ENCODE measurements around the gene SPIN2B. TPM values are rescaled to one million over a fixed set of nuclear protein-coding genes. Genes with fewer than 3 reads are reported as not detected.
"Not testable (repeated sequence)": the region's sequence is repeated elsewhere in the genome, so short reads cannot be mapped to it uniquely, and the experiment has no call there.

Gene SPIN2B
- total and polyA plus RNA-seq, 2 donors (not counting 1 experiment from before 2014, with no cell fraction given) = 10.4 to 10.6 TPM

DNA sequence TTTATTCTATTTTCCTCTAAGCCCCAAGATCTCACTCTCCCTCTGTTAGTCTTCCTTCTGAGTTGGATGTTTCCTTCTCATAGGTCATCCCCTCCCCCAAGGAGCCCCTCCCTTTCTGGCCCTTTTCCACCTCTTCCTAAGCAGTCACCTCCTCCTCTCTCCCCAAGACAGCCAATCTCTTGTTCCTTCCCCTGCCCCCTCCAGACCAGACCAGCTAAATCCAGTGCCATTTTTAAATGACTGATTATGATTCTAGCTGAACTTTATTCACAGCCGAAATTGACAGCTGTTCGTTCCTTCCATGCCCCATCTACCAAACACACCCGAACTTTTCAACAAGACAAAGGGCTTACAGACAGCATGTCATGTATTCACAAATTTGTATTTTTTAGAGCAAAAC is 13.9 kb upstream of the SPIN2B start:
- Histone ChIP-seq H3K4me1 (ENCODE audit: control insufficient read depth, extremely low read depth, insufficient read depth, low read length) (no peaks in the 10 kb centered on the region), H2AFZ (ENCODE audit: low read length) (no peak overlapping the region), H3K9ac (ENCODE audit: insufficient read depth, low read length) (no peak overlapping the region), H3K9me3 (ENCODE audit: control insufficient read depth, insufficient read depth, low read depth, low read length) (no peaks in the 10 kb centered on the region), H4K20me1 (ENCODE audit: control insufficient read depth, extremely low read depth, insufficient read depth, low read length) (no peaks in the 10 kb centered on the region), H3K27ac (ENCODE audit: insufficient read depth, low read length) (no peak overlapping the region), H3K4me2 (ENCODE audit: extremely low read depth, insufficient read depth, low read length) (no peak overlapping the region), H3K79me2 (ENCODE audit: control insufficient read depth, insufficient read depth, low read length) (no peaks in the 10 kb centered on the region), H3K36me3 (ENCODE audit: control insufficient read depth, insufficient read depth, low read length) (no peaks in the 10 kb centered on the region), H3K4me3 (replicated peaks in 1 of 4; ENCODE audit: control extremely low read depth in 1 of 4, insufficient read depth in 1 of 4, low read depth in 3 of 4, low read length in 4 of 4) (no peak overlapping the region), H3K27me3 (ENCODE audit: control insufficient read depth, insufficient read depth, low read length) (no peaks in the 10 kb centered on the region)
- no peak for DNase-seq (ENCODE audit: low read depth in 2 of 2)
- TF ChIP-seq EZH2 (IDR thresholded peaks at IDR 0.05; ENCODE audit: low read length, missing control alignments) (no peak), CTCF (conservative IDR thresholded peaks at IDR 0.05 in 1 of 2, IDR thresholded peaks at IDR 0.05 in 1 of 2; ENCODE audit: low read depth in 1 of 2, low read length in 2 of 2) (no peak)

GRCh38 chrX:57134702-57135101 is 13.4 kb upstream of the SPIN2B start:
- H3K4me1 ChIP-seq (ENCODE audit: control insufficient read depth, extremely low read depth, insufficient read depth, low read length) = no peaks in the 10 kb centered on the region
- H3K27me3 ChIP-seq (ENCODE audit: control insufficient read depth, insufficient read depth, low read length) = no peaks in the 10 kb centered on the region
- H4K20me1 ChIP-seq (ENCODE audit: control insufficient read depth, extremely low read depth, insufficient read depth, low read length) = no peaks in the 10 kb centered on the region
- H3K36me3 ChIP-seq (ENCODE audit: control insufficient read depth, insufficient read depth, low read length) = no peaks in the 10 kb centered on the region
- H3K27ac ChIP-seq (ENCODE audit: insufficient read depth, low read length) = no peak overlapping the region
- H3K79me2 ChIP-seq (ENCODE audit: control insufficient read depth, insufficient read depth, low read length) = no peaks in the 10 kb centered on the region
- DNase-seq (ENCODE audit: low read depth in 2 of 2) = no peak
- no peak overlapping the region for H3K4me3 ChIP-seq (replicated peaks in 1 of 4; ENCODE audit: control extremely low read depth in 1 of 4, insufficient read depth in 1 of 4, low read depth in 3 of 4, low read length in 4 of 4)
- H3K4me2 ChIP-seq (ENCODE audit: extremely low read depth, insufficient read depth, low read length) = no peak overlapping the region
- no peaks in the 10 kb centered on the region for H3K9me3 ChIP-seq (ENCODE audit: control insufficient read depth, insufficient read depth, low read depth, low read length)
- no peak overlapping the region for H2AFZ ChIP-seq (ENCODE audit: low read length)
- TF ChIP-seq EZH2 (IDR thresholded peaks at IDR 0.05; ENCODE audit: low read length, missing control alignments) (no peak), CTCF (conservative IDR thresholded peaks at IDR 0.05 in 1 of 2, IDR thresholded peaks at IDR 0.05 in 1 of 2; ENCODE audit: low read depth in 1 of 2, low read length in 2 of 2) (no peak)
- H3K9ac ChIP-seq (ENCODE audit: insufficient read depth, low read length) = no peak overlapping the region

GRCh38 chrX:57133706-57134105 is 12.4 kb upstream of the SPIN2B start:
- H3K36me3 ChIP-seq (ENCODE audit: control insufficient read depth, insufficient read depth, low read length) = no peaks in the 10 kb centered on the region
- no peaks in the 10 kb centered on the region for H4K20me1 ChIP-seq (ENCODE audit: control insufficient read depth, extremely low read depth, insufficient read depth, low read length)
- no peaks in the 10 kb centered on the region for H3K27me3 ChIP-seq (ENCODE audit: control insufficient read depth, insufficient read depth, low read length)
- no peaks in the 10 kb centered on the region for H3K4me1 ChIP-seq (ENCODE audit: control insufficient read depth, extremely low read depth, insufficient read depth, low read length)
- no peak overlapping the region for H3K27ac ChIP-seq (ENCODE audit: insufficient read depth, low read length)
- no peak for TF ChIP-seq CTCF (conservative IDR thresholded peaks at IDR 0.05 in 1 of 2, IDR thresholded peaks at IDR 0.05 in 1 of 2; ENCODE audit: low read depth in 1 of 2, low read length in 2 of 2)
- no peak for TF ChIP-seq EZH2 (IDR thresholded peaks at IDR 0.05; ENCODE audit: low read length, missing control alignments)
- H3K4me3 ChIP-seq (replicated peaks in 1 of 4; ENCODE audit: control extremely low read depth in 1 of 4, insufficient read depth in 1 of 4, low read depth in 3 of 4, low read length in 4 of 4) = no peak overlapping the region
- no peak for DNase-seq (ENCODE audit: low read depth in 2 of 2)
- H3K79me2 ChIP-seq (ENCODE audit: control insufficient read depth, insufficient read depth, low read length) = no peaks in the 10 kb centered on the region
- H3K9me3 ChIP-seq (ENCODE audit: control insufficient read depth, insufficient read depth, low read depth, low read length) = no peaks in the 10 kb centered on the region
- no peak overlapping the region for H3K9ac ChIP-seq (ENCODE audit: insufficient read depth, low read length)
- no peak overlapping the region for H3K4me2 ChIP-seq (ENCODE audit: extremely low read depth, insufficient read depth, low read length)
- H2AFZ ChIP-seq (ENCODE audit: low read length) = no peak overlapping the region

- not testable (repeated sequence) for H3K27me3 ChIP-seq (ENCODE audit: control insufficient read depth, insufficient read depth, low read length); DNase-seq (ENCODE audit: low read depth in 2 of 2); H3K4me1 ChIP-seq (ENCODE audit: control insufficient read depth, extremely low read depth, insufficient read depth, low read length); H3K9ac ChIP-seq (ENCODE audit: insufficient read depth, low read length); H3K9me3 ChIP-seq (ENCODE audit: control insufficient read depth, insufficient read depth, low read depth, low read length); H3K27ac ChIP-seq (ENCODE audit: insufficient read depth, low read length); H2AFZ ChIP-seq (ENCODE audit: low read length); H3K36me3 ChIP-seq (ENCODE audit: control insufficient read depth, insufficient read depth, low read length); H3K4me3 ChIP-seq (replicated peaks in 1 of 4; ENCODE audit: control extremely low read depth in 1 of 4, insufficient read depth in 1 of 4, low read depth in 3 of 4, low read length in 4 of 4); H3K4me2 ChIP-seq (ENCODE audit: extremely low read depth, insufficient read depth, low read length); H4K20me1 ChIP-seq (ENCODE audit: control insufficient read depth, extremely low read depth, insufficient read depth, low read length); H3K79me2 ChIP-seq (ENCODE audit: control insufficient read depth, insufficient read depth, low read length)
Observed at GRCh38 chrX:57133284-57133683, 11.9 kb upstream of the SPIN2B start.
